GM21515 (cell line): ENCODE data around the gene KRAS.

Experiments used
- ATAC-seq: cut with Tn5 transposase; IDR thresholded peaks from one replicate; pipeline ENCODE4 v1.9.1; 2021; ENCODE audit not compliant: unreplicated experiment

The KRAS gene

DNA sequence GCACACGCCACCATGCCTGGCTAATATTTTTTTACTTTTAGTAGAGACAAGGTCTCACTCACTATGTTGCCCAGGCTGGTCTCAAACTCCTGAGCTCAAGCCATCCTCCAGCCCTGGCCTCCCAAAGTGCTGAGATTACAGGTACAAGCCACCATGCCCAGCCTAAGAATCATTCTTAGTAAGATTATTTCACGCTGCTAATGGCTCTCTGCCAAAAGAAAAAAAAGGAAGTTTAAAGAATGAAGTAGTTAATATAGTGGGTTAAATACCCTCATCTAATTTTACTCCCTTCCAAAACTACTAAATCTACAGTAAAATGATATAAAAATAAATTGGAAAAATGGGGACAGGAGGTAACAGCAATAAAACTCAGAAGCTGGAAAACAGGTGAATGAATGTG is 53.1 kb downstream of the KRAS start:
- ATAC-seq = no peak

DNA sequence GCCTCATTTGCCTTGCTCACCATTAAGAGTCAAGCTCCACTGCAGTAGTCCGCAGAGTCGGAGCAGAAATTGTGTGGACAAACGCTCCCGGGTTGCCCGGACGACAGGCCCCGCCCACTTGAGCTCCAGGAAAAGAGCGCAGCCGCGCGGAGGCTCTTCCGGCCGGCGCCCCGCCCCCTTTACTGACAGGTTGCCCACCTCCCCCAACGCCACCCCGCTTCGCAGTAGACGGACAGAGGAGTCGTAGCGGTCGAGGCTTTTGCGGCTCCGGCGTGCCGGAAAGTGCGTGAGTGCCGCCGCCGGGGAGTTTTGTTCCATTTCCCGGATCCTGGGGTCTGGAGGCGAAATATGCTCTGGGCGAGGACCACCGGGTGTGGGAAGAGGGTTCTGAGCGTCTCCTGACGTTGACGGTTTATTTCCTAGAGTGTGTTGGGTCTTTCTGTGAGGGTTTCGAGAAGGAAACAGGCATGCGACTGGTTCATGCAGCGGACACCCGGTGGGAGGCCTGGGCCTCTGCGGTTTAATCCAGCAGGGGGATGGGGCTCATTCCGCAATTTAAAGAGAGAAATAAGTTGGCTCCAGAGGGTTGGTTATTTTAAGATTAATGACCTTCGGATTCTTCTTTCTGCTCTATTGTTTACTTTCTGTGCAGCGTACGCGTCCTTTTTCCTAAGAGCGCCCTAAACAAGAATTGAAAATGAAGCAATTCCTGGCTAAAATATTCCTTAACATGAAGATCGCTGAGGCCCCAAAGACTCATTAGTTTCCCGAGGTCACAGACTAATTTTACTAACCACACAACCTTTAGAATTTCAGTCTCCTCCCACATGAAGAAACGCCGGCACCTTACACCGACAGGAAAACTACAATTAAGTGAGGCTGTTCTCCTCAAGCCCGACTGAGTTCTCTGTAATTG is 55.4 kb downstream of the KRAS start, which contains the start of the genes DNAI7 and ETFRF1:
Gene DNAI7 (minus strand): TSS at position 105 of the 916 bp plus-strand sequence. CDS start 82 bp downstream, at position 23.
Gene ETFRF1 (plus strand): TSS at position 182 of the 916 bp plus-strand sequence. CDS start 8,720 bp downstream, outside the sequence.
- peak; percentile 94 for ATAC-seq

DNA sequence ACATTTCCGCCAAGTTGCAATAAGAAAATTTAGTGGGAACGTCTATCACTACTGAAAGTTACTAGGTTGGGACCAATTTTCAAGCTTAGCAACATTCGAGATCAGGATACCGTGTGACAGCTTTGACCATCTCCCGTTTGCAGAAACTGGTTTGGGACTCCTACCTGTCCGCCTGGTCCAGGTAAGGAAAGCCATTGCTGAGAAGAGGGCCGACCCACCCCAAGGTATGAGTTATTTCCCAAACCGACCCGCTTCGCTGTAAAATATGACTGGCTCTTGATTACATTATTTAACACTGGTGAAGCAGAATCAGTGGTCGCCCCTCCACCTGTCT is 56.0 kb downstream of the KRAS start:
- ATAC-seq = no peak

DNA sequence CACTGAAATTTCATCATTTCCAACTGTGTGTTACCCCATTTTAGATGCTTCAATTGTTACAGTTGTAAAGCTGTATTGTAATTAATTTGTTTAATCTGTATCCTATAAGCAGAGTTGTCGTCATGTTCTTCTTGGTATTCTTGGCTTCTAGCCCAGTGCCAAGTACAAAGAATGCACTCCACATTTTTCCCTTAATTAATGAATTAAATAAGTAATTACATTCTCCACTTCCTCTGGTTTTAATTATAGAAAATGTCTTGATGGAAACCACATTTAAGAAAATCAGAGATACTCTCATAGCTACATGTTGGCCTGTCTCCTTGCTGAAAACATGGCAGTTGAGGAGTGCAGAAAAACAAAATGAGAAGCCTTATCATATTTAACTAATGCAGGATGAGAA is 56.5 kb downstream of the KRAS start:
- ATAC-seq = no peak

DNA sequence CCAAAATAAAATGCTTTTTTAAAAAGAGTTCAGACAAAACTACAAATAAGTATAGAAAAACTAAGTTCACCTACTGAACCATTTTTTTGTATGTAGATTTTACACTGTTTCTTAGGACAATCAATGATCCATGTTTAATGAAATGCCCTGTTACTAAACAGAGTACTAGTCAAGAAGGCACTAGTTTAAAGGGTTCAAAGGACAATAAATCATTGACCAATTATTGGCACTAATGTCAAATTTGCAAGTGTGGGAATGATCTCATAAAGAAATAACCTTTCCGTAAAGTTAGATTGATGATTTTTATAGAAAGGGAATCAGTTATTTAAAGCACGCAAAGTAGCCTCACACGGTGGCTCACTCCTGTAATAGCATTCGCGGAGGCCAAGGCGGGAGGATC is 59.9 kb downstream of the KRAS start:
- no peak for ATAC-seq

DNA sequence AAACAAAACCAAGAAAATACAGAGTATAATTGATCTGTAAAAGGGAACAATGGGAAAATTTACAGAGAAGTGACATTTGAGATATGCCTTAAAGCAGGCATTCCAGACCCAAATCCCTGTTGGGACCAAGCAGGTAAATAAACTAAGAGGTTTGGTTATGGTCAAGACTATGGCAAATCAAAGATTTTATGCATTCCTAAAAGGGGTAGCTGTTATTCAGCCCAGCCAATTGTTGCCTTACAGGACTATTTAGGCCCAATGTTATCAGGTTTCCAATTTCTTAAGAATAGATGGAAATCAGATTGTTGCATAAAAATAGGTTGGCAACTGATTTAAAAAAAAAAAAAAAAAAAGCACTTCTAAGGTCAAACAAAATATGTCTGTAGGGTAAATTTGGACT is 61.1 kb downstream of the KRAS start:
- no peak for ATAC-seq

DNA sequence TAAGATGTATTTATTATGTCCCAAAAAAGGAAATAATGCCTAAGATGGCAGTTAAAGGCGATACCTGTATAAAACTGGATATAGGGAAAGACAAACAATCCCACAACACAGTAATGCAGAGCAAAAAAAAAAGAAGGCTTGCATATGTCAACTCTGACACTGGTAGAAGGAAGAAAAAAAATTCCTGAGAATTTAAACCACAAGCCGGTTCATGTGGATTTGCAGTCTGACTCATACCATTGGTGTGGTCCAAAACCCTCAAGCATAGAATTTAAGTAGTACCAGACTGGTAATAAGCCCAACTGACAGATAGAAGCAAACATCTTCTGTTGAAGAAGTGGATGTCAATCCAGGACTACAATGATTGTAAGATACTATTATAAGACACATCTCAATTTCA is 62.9 kb downstream of the KRAS start:
- ATAC-seq = no peak

DNA sequence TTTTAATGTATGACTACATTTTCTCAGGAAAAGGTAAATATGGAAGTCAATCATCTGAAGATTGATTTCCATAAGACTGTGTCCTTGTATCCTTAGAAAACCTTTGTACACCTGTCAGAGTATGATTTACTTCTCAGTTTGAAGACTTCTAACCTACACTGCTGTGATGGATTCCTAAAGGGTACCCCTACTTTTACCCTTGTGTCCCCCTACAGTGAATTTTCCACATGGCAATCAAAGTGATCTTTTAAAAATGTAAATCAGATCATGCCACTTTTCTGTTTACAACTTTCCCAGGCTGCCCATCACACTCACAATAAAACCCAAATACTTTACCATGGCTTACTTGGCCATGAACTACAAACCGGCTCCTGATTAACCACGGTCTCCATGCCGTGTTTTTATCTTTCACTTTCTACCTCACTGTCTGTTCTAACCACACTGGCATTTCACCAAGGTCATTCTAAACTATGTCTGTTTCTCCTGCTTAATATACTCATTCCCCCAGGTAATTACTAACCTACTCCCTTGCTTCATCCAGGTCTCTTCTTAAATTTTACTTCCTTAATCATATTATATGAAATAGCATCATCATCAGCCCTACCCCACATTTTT is 63.8 kb downstream of the KRAS start:
- ATAC-seq = peak; percentile 92

DNA sequence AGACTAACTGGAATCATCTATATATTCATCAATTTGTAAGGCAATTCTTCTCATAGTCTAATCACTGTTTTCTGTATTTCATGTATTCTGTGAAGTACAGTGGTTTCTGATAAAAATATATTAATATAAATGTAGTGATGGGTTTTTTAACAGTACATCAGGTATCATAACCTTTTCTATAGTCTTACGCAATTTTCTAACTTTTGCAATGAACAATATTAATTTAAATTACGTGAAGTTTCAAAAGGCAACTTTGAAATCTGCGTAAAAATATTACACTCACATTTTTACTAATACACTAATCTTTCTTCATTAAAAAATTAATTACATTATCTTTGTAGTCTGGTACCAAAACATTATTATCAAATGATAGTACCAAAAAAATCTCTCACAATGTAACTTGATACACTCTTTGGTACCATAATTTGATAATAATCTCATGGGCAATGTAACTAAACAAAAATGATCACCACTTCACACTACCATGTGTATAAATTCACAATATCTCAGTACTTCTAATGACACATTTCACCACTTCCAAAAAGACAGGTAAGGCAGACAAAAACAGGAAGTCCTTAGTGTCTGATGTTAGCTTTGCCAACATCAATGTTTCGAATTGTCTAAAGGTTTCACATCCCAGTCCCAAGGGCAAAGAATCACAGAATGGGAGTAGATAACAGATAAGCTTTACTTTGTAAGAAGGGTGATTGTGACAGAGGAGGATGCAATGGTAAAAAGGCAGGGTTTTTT is 64.5 kb downstream of the KRAS start:
- ATAC-seq = peak; percentile 46

DNA sequence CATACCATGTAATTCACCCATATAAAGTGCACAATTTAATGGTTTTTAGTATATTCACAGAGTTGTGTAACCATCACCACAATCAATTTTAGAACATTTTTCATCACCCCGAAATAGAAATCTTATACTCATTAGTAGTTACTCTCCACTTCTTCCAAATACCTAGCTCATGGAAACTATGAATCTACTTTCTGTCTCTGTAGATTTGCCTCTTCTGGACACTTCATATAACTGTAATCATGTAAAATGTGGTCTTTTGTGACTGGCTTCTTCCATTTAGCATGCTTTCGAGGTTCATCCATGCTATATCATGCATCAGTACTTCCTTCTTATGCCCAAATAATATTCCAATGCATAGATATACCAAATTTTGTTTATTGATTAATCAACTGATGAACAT is 66.6 kb downstream of the KRAS start:
- no peak for ATAC-seq

DNA sequence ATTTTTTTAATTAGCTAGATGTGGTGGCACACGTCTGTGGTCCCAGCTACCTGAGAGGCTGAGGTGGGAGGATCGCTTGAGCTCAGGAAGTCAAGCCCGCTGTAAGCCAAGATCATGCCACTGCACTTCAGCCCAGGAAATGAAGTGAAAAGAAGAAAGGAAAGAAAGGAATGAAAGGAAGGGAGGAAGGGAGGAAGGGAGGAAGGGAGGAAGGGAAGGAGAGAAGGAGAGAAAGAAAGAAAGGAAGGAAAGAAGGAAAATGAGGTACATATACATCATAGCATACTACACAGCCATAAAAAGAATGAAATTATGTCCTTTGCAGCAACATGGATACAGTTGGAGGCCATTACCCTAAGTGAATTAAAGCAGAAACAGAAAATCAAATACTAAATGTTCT is 68.0 kb downstream of the KRAS start:
- ATAC-seq = no peak

DNA sequence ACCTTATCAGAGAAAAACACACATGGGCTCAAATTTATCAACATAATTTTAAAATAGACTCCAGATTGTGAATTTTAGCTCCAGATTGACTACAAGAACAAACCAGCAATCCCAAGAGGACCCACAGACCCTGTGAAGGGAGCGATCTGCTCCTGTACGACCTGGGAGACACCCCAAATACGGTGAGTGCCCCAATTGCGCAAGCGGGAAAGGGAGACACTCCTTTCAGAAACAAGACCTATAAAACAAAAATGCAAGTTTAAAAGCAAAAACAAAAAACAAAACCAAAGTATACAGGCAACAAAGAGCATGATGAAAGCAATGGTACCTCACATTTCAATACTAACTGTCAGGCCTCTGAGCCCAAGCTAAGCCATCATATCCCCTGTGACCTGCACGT is 87.9 kb downstream of the KRAS start:
- ATAC-seq = no peak

DNA sequence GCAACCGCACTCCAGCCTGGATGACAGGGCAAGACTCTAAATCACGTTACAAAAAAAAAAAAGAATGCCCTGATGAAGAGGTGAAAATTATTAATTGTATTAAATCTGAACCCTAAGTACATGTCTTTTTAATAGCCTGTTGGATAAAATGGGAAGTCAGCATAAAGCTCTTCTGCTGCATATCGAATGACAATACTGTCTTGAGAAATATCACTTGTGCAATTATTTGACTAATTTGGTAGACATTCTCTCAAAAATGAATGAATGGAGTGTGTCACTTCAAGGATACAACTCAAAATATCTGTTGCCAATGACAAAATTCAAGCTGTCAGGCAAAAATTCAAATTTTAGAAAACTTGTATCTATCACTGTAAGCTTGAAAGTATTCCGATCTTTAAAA is 94.7 kb downstream of the KRAS start:
- ATAC-seq = no peak

DNA sequence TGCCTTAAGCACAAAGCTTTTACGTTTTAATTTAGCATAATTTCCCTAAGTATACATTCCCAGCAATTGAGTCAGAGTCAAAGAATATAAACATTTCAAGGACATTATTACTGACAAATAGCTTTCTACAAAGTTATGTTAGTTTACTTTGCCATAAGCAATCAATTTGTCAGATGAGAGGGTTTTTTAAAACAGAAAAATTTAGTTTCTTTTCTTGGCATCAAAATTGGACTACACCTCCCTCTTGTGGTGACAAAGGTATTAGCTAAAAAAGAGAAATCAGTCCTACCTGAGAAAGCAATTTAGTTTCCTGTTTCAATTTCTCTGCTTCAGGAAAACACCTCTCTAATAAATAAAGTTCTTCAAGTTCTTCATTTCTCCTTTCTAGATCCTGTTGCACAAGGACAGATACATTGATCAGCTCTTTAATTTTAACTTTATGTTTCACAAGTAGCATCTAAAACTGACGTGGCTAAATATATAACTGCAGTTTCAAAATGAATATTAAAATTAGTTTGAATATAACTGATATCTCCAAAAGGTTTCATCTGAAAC is 95.6 kb downstream of the KRAS start:
- peak; percentile 53 for ATAC-seq
